ENCODE results near the gene ALAD. TPM values are rescaled to one million over a fixed set of nuclear protein-coding genes. Genes with fewer than 3 reads are reported as not detected.

The ALAD gene
- total RNA-seq, 1 donor from 2014 or later = 55.2 TPM

- ATAC-seq = no peak
Measured at GRCh38 chr9:113372059-113372458, 29.0 kb downstream of the ALAD start.

- no peak for ATAC-seq
Measured at GRCh38 chr9:113370806-113371325, 30.2 kb downstream of the ALAD start.

DNA sequence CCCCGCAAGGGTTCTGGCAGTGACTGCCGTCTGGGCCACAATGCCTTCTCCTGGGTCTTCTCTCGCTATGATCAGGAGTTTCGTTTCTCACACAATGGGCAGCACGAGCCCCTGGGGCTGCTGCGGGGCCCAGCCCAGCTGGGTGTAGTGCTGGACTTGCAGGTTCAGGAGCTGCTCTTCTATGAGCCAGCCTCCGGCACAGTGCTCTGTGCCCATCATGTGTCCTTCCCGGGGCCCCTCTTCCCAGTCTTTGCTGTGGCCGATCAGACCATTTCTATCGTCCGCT is 31.3 kb downstream of the ALAD start:
- no peak for ATAC-seq

DNA sequence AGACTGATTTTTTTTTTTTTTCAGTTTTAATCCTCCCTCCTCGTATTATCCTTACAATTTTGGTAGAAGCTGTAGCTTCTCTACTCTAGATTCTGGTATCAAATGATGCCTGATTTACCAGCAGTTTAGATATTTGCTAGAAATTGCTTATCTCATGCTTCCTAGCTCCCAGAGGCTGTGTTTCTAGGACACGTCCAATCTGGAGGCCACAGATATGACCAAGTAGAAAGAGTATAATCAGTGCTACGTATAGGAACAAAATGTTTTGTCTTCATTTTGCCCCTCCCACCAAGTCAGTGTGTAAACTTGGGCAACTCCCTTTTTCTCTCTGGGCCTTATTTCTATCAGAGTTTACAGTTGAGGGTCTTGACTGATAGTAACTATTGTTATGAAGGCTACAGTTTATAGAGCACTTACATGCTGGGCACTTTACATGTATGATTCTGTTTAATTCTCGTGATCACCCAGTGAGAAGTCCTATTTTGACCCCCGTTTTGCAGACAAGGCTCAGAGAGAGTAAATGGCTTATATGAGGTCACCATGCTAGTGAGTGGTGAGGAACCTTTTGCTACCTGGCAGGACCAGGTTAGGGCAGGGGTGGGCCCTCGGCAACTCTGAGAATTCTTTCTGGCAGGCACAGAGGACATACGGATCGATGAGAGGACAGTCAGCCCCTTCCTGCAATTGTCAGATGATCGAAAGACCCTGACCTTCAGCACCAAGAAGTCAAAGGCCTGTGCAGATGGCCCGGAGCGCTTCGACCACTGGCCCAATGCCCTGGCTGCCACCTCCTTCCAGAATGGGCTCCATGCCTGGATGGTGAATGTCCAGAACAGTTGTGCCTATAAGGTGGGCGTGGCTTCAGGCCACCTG is 31.9 kb downstream of the ALAD start:
- no peak for ATAC-seq

DNA sequence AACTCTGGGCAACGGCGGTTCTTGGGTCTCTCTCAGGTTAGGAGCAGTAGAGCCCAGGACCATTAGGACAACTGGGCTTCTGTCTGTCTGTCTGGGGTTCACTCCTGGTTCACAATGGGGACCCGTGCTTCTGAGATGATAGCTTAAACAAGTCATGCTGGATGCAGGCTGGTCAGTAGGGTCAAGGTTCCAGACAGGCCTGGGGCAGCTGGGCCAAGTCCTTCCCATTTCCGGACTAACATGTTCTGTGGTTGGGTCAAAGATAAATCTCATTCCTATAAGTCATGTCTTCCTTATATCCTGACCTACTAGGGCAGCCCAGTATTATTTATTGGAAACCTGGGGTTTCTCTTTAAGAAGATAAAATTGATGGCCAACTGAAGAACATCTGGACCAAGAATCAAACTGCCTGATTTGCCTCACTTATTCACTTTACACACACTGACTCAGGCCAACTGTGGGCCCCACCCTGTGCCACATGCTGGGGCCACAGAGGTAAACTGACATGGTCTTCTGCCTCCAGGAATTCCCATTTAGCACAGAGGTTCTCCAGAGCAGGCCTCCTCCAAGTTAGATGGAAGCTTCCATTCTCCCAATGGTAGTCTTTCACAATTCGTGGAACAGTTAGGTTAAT is 32.6 kb downstream of the ALAD start:
- no peak for ATAC-seq

- peak; percentile 15 for ATAC-seq
Measured at GRCh38 chr9:113365652-113366051, 35.4 kb downstream of the ALAD start.

- no peak for ATAC-seq
Measured at GRCh38 chr9:113364951-113365350, 36.1 kb downstream of the ALAD start.

- no peak for ATAC-seq
Measured at GRCh38 chr9:113363336-113363735, 37.7 kb downstream of the ALAD start.

DNA sequence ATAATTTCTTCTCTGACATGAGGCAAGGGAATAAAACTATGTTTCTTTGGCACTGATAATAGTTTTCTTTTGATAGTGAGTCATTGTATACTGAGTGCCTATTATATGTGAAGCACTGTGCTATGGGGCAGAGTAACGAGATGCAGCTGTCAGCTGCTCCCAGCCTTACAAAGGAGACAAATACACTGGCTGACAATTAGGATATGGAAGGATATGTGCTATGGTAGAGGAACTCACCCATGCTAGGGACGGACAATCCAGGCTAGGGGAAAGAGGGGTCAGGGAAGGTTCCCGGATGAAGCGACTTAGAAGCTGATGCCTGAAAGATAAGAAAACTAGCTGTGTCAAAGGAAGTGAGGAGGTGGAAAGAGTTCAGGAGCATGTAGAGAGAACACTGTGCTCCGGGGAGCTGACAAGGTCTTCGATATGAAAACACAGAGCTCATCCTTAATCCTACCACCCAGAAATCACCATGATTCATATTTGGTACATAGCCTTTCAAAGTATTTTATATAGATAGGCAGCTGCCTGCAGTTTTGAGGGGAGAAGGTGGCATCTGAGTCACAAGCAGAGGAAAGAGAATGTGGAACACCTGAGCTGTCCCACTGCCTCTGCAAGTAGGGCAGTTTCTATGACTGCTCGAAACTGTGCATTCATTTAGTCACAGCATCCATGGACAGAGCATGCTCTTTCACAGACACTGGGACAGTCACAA is 39.6 kb downstream of the ALAD start:
- peak; percentile 35 for ATAC-seq

- no peak for ATAC-seq
Measured at GRCh38 chr9:113360242-113360842, 40.7 kb downstream of the ALAD start.

- no peak for ATAC-seq
Measured at GRCh38 chr9:113359385-113359784, 41.7 kb downstream of the ALAD start.

DNA sequence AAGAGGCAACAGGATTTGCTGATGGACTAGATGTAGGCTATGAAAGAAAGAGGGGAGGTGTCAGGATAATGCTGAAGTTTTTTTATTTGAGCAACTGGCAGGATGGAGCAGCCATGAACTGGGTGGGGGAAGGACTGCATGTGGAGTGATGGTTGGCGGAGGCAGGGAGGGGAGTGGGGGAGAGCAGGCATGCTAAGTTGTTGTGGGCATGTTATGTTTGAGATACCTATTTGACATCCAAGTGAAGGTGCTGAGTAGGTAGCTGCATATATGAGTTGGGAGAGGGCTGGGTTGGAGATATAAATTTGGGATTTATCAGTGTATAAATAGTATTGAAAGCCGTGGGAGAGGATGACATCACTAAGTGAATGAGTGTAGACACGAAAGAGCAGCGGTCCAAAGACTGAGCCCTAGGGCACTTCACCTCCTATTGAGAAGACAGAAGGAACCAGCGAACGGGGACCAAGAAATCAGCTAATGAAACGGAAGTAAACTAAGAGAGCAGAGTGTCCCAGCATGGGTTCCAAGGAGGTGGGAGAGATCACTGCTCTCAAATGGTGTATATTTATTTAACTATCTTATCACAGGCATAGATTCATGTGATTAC is 44.3 kb downstream of the ALAD start:
- ATAC-seq = no peak

- ATAC-seq = no peak
Measured at GRCh38 chr9:113355040-113355596, 46.0 kb downstream of the ALAD start.

DNA sequence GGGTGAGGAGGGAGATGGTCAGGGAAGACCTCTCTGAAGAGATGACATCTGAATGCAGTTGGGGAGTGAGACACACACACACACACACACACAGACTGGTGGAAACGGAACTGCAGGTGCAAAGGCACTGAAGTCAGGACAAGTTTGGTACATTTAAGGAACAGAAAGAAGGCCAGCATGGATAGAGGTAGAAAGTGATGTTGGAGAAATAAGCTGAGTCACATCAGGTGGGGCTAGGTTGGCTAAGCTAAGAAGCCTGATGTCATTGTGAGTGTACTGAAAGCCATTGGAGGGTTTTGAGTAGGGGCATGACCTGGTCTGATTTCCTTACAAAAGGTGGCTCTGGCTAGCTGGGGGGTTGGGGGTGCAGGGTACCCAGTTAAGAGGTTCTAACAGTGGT is 48.7 kb downstream of the ALAD start:
- peak; percentile 68 for ATAC-seq

- no peak for ATAC-seq
Measured at GRCh38 chr9:113352006-113352405, 49.1 kb downstream of the ALAD start.

- ATAC-seq = no peak
Measured at GRCh38 chr9:113350937-113351336, 50.1 kb downstream of the ALAD start.

GRCh38 chr9:113350107-113350661 is 50.9 kb downstream of the ALAD start:
- peak; percentile 19 for ATAC-seq

GRCh38 chr9:113349445-113350094 is 51.5 kb downstream of the ALAD start, which contains the start of gene BSPRY:
Gene BSPRY, plus strand, starts transcription at chr9:113349541. Its CDS starts 39 bp downstream, at chr9:113349580.
- ATAC-seq = peak; percentile 71

DNA sequence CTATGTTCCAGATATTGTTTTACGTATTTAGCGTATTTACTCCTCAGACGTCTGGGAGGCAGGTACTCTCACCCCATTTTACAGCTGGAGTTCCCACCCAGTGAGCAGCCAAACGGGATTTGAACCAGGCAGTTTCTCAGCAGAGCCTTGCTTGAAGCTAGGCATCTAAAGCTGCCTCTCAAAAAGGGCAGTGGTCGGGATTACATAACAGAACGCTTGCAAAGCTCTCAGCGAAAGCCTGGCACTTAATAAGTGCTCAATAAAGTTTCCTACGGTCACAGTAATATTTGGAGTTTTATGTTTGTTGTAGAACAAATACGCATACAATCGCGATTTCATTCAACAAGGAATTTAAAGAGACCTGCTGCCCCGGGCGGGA is 52.0 kb downstream of the ALAD start:
- no peak for ATAC-seq

DNA sequence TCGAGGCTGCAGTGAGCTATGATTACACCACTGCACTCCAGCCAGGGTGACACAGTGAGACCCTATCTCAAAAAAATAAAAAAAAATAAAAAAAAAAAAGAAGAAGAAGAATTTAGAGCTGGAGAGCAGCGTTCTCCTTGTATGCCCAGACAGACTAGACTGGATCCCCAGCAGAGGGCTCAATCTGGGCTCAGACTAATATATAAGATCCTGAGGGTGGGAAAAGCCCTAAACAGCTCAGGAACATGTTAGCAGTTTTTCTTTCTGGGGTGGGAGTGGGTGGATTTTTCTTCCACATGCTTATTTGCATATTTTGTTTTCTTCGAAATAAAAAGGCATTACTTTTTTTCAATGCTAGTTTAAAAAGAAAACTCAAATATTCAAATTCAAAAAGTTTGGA is 52.6 kb downstream of the ALAD start:
- no peak for ATAC-seq

DNA sequence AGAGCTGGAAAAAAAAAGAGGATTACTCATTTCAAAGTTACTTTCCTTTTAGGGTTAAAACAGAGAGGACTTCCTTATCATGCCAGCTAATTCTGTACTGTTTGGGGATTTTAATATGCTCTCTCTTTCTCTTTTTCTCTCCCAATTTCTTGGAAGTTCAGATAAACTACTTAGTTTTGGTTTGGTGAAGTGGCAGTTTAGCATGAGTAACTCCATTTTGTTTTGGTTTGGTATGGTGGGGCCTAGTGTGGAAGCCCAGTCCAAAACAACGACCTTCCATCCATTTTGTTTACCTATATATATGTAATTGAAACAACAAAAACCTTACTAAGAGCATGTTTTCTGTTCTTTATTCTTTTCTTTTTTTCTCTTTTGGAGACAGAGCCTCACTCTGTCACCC is 55.4 kb downstream of the ALAD start:
- ATAC-seq = no peak
